Gastroesophageal sphincter (tissue), 4 donors: ENCODE results near the gene FSD2. TPM values are rescaled to one million over a fixed set of nuclear protein-coding genes. Genes with fewer than 3 reads are reported as not detected.
"Not testable (repeated sequence)": the region's sequence is repeated elsewhere in the genome, so short reads cannot be mapped to it uniquely, and the experiment has no call there.

Source experiments
- ATAC-seq: fragments of 150-250 bp; one replicate; pipeline ENCODE4 v1.9.1; 2016; ENCODE audit warnings: mild to moderate bottlenecking, moderate library complexity
- H3K27ac ChIP-seq, 4 donors: fragments of 200-600 bp; sonication (generic) in 3 of 4; 1 replicate in 3 of 4; 2 replicates in 1 of 4; pipeline ENCODE4 v1.5.1; 2016 to 2019
- H3K27me3 ChIP-seq: fragments of 200-600 bp; sonication (generic); one replicate; pipeline ENCODE4 v1.5.1; 2019
- H3K36me3 ChIP-seq, 2 donors: fragments of 200-600 bp; sonication (generic); one replicate each; pipeline ENCODE4 v1.5.1; 2019; ENCODE audit warnings: control low read depth in 1 of 2
- H3K4me1 ChIP-seq, 3 donors: fragments of 200-600 bp; sonication (generic); 1 replicate in 2 of 3; 2 replicates in 1 of 3; pipeline ENCODE4 v1.5.1; 2016 to 2019; ENCODE audit warnings: control low read depth in 2 of 3
- H3K4me3 ChIP-seq, 2 donors: fragments of 200-600 bp; sonication (generic); one replicate each; pipeline ENCODE4 v1.5.1; 2019; ENCODE audit warnings: mild to moderate bottlenecking in 1 of 2, moderate library complexity in 1 of 2
- H3K9me3 ChIP-seq, 3 donors: fragments of 200-600 bp; sonication (generic); one replicate each; pipeline ENCODE4 v1.5.1; 2017 to 2019; ENCODE audit warnings: control low read depth in 2 of 3
- CTCF ChIP-seq, 4 experiments: fragments of 200-600 bp in 2 of 4; fragments of 450-650 bp in 2 of 4; sonication (generic) in 1 of 4; IDR thresholded peaks; one replicate each; pipeline ENCODE4 v1.5.1; 2017 to 2019; ENCODE audit warnings: antibody characterized with exemption in 4 of 4, mild to moderate bottlenecking in 2 of 4, moderate library complexity in 2 of 4
- EP300 ChIP-seq: sonication (generic); formaldehyde crosslinking; IDR thresholded peaks from one replicate; pipeline ENCODE4 v1.6.1; 2017; ENCODE audit warnings: antibody characterized with exemption, mild to moderate bottlenecking
- POLR2A ChIP-seq, 2 donors: fragments of 450-650 bp; IDR thresholded peaks; one replicate each; pipeline ENCODE4 v1.6.1; 2017; ENCODE audit warnings: antibody characterized with exemption in 2 of 2, mild to moderate bottlenecking in 2 of 2, moderate library complexity in 1 of 2
- POLR2AphosphoS5 ChIP-seq: sonication (generic); formaldehyde crosslinking; IDR thresholded peaks from one replicate; pipeline ENCODE4 v1.6.1; 2017; ENCODE audit warnings: antibody characterized with exemption
- WGBS, 2 donors: methylation state at CpG; one replicate each; pipeline ENCODE4 v1.1.5; 2018; ENCODE audit warnings: low coverage in 1 of 2; 5-methylcytosine and 5-hydroxymethylcytosine counted together
- total RNA-seq, 4 donors: library from RNA; depleted of rRNA; stranded (reverse); fragments of >200 nt; gene quantifications; one replicate each; pipeline ENCODE4 v1.1.0, GENCODE V29; 2016

FSD2 gene
- total RNA-seq, 4 donors from 2014 or later, result not detected

GRCh38 chr15:82778755-82779154 lies 27.1 kb downstream of the FSD2 start:
- 71 to 83% methylated on average over 2 of the region's 3 CpGs for WGBS, 2 donors
- Histone ChIP-seq H3K4me1 (no peaks in the 10 kb centered on the region), H3K27me3 (no peaks in the 10 kb centered on the region), H3K4me3 (no peak overlapping the region), H3K9me3 (no peaks in the 10 kb centered on the region), H3K36me3 (no peaks in the 10 kb centered on the region), H3K27ac (no peak overlapping the region)
- no peak for ATAC-seq
- TF ChIP-seq POLR2AphosphoS5 (no peak), EP300 (no peak), CTCF (IDR thresholded peaks at IDR 0.05) (no peak), POLR2A (IDR thresholded peaks at IDR 0.05) (no peak)

DNA sequence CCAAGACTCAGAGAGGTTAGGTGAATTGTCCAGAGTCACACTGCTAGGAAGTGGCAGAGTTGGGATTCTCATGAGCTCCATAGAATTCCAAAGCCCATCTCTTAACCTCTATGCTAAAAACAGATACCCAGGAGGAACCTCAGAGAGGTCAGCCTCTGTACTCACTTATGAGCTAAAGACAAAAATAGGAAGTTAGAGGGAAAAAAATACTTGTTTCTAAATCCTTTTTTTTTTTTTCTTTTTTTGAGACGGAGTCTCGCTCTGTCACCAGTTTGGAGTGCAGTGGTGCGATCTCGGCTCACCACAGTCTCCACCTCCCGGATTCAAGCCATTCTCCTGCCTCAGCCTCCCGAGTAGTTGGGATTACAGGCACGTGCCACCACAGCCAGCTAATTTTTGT lies 31.4 kb downstream of the FSD2 start:
- Histone ChIP-seq H3K4me1 (no peaks in the 10 kb centered on the region), H3K36me3 (no peaks in the 10 kb centered on the region), H3K27ac (no peak overlapping the region), H3K27me3 (no peaks in the 10 kb centered on the region), H3K4me3 (no peak overlapping the region), H3K9me3 (no peaks in the 10 kb centered on the region)
- 74 to 75% methylated on average over 6 to 7 of the region's 7 CpGs for WGBS, 2 donors
- ATAC-seq, result no peak
- TF ChIP-seq CTCF (IDR thresholded peaks at IDR 0.05) (no peak), POLR2AphosphoS5 (no peak), POLR2A (IDR thresholded peaks at IDR 0.05) (no peak), EP300 (no peak)

DNA sequence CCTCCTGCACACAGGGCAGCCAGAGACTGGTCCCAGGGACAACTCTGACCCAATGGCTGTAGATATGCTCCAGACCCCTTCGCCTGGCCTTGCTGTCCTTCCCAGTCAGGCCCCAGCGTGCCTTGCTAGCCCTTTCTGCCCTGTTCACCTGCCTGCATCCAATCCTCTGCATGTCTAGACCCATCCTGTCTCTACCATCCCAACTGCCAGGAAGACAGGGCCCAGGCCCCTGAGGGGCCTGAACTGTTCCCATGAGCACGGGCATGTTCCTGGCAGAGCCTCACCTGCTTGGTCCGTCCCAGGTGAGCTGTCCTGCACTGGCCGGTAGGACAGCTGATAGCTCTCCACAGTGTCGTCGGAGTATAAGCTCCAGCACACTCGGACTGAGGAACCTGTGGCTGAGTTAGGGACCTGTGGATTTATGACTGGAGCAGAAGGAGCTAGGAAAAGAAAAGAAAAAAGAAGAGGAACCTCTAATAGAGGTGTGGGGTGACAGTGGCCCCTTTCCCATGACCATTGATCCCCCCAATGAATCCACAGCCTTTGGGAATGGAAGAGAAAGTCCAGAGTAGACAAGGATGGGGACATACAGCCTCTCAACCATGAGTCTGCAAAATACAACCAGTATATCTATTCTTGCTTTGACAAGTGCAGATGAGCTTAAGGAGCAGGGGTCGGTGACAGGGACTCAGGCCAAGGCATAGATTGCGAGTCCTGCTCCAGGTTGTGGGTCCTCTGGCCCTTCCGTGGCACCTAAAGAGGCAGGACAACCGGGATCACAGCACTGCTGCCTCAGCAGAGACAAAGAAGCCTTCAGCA lies 33.9 kb downstream of the FSD2 start:
- no peaks in the 10 kb centered on the region for H3K4me1 ChIP-seq
- H3K27me3 ChIP-seq, result no peaks in the 10 kb centered on the region
- ATAC-seq, result no peak
- 90% methylated on average over 7 of the region's 12 CpGs; no CpG with 5 or more reads in 1 of the 2 donors for WGBS, 2 donors
- peaks cover 0 to 8% of the 10 kb centered on the region in 2 donors for H3K36me3 ChIP-seq
- no peak overlapping the region for H3K4me3 ChIP-seq
- no peak overlapping the region for H3K27ac ChIP-seq
- no peaks in the 10 kb centered on the region for H3K9me3 ChIP-seq
- TF ChIP-seq EP300 (no peak), POLR2A (IDR thresholded peaks at IDR 0.05) (no peak), POLR2AphosphoS5 (no peak), CTCF (IDR thresholded peaks at IDR 0.05) (no peak)

GRCh38 chr15:82768414-82769054 lies 37.3 kb downstream of the FSD2 start:
- Histone ChIP-seq H3K4me1 (no peaks in the 10 kb centered on the region), H3K27me3 (no peaks in the 10 kb centered on the region), H3K4me3 (no peak overlapping the region), H3K9me3 (no peaks in the 10 kb centered on the region), H3K36me3 (peaks cover 0 to 34% of the 10 kb centered on the region in 2 donors), H3K27ac (no peak overlapping the region)
- WGBS, 2 donors, result 100% methylated on average over 1 of the region's 4 CpGs; no CpG with 5 or more reads in 1 of the 2 donors
- ATAC-seq, result no peak
- TF ChIP-seq POLR2A (IDR thresholded peaks at IDR 0.05) (no peak), POLR2AphosphoS5 (no peak)

DNA sequence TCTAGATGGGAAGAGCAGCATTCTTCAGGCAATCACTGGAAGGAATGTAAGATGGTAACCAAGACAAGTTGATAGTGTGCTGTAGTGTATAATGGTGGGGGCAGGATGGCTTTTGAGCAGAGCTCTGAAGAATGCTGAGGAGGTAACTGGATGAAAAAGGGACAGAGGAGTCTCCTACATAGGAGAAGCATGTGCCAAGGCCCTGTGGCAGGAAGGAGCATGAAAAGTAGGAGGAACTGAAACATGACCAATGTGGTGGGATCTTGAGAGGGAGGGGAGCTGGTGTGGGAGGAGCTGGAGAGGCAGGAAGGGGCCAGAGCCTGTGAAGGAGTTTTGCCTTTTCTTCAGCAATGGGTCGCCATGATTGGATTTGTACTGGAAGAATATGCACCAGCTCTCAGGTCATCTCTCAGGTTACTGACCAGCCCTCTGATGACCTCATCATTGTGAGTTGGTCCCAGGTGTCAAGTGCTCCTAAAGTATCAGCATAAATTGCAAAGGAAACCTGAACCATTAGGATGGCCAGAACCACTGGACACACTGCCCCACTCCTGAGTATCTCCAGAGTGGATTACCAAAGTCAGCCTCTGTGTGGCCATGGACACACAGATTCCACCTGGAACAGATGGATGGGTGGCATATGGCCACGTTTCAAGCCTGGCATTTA lies 38.6 kb downstream of the FSD2 start:
- H3K4me3 ChIP-seq, result no peak overlapping the region
- 83% methylated on average over 2 of the region's 2 CpGs; no CpG with 5 or more reads in 1 of the 2 donors for WGBS, 2 donors
- no peaks in the 10 kb centered on the region for H3K4me1 ChIP-seq
- ATAC-seq, result no peak
- no peak overlapping the region for H3K27ac ChIP-seq
- H3K9me3 ChIP-seq, result no peaks in the 10 kb centered on the region
- TF ChIP-seq POLR2A (IDR thresholded peaks at IDR 0.05), result no peak
- no peak for TF ChIP-seq EP300
- no peak for TF ChIP-seq POLR2AphosphoS5
- TF ChIP-seq CTCF (IDR thresholded peaks at IDR 0.05), result no peak
- H3K36me3 ChIP-seq, result peaks cover 0 to 46% of the 10 kb centered on the region in 2 donors
- no peaks in the 10 kb centered on the region for H3K27me3 ChIP-seq

- H3K4me3 ChIP-seq, H3K27ac ChIP-seq, H3K4me1 ChIP-seq, H3K9me3 ChIP-seq, ATAC-seq, H3K27me3 ChIP-seq: not testable (repeated sequence)
- 80% methylated on average over 1 of the region's 7 CpGs; no CpG with 5 or more reads in 1 of the 2 donors for WGBS, 2 donors
- peaks cover 0 to 51% of the 10 kb centered on the region in 2 donors for H3K36me3 ChIP-seq
Observed at GRCh38 chr15:82766201-82766600, 39.7 kb downstream of the FSD2 start.
